HCT116 (cell line): ENCODE measurements around the gene ABCB10. TPM values are rescaled to one million over a fixed set of nuclear protein-coding genes. Genes with fewer than 3 reads are reported as not detected.

Experiments used
- ATAC-seq: fragments of 200-7000 bp; cut with Tn5 transposase; 2 replicates; pipeline ENCODE4 v1.9.1; 2020; ENCODE audit warnings: mild to moderate bottlenecking, moderate library complexity
- BruUV-seq: library from RNA; stranded (reverse); fragments of 400-500 nt; replicated peaks from 2 replicates; lab custom pipeline; 2021; lab: Mats Ljungman, UMichigan
- CTCF ChIA-PET: fragments of 300-600 bp; sonication (Branson Sonifier 250); formaldehyde crosslinking; loops from one replicate; lab custom pipeline; 2021; ENCODE audit warnings: antibody characterized with exemption; lab: Charles Lee
- POLR2A ChIA-PET: fragments of 300-600, 350-600 bp; sonication (Branson Sonifier 250); formaldehyde crosslinking; loops from one replicate; lab custom pipeline; 2021; ENCODE audit warnings: antibody characterized with exemption; lab: Charles Lee
- RAD21 ChIA-PET, 2 experiments: fragments of 300-600 bp; sonication (Branson Sonifier 250); formaldehyde crosslinking; loops; one replicate each; lab custom pipeline; 2023; ENCODE audit warnings: low total read pairs in 2 of 2; ENCODE audit not compliant: uncharacterized antibody in 2 of 2, unreplicated experiment in 2 of 2, low non-redundant PET in 1 of 2; lab: Charles Lee
- DNase-seq: peaks from one replicate; pipeline ENCODE4 v3.0.0-alpha.2; 2010; ENCODE audit warnings: low read depth, low spot score
- H2AFZ ChIP-seq: fragments of 200-600 bp; shearing (Covaris generic), sonication (generic); 2 replicates; pipeline ENCODE4 v1.6.1; 2017; ENCODE audit warnings: low read depth, mixed run types, mixed read lengths, antibody characterized with exemption, low read length; ENCODE audit not compliant: poor library complexity, severe bottlenecking
- H3K27ac ChIP-seq: 2 replicates; pipeline ENCODE4 v1.5.1; 2012; ENCODE audit warnings: low read depth, low read length
- H3K27me3 ChIP-seq: fragments of 200-600 bp; sonication (generic); 2 replicates; pipeline ENCODE4 v1.6.1; 2016; ENCODE audit warnings: mixed run types, low read length, mixed read lengths; ENCODE audit not compliant: insufficient read depth
- H3K36me3 ChIP-seq, 2 experiments: fragments of 200-500 bp in 1 of 2; fragments of 200-600 bp in 1 of 2; sonication (Bioruptor generic) in 1 of 2; sonication (generic) in 1 of 2; 2 replicates each; pipeline versions ENCODE4 v1.5.1 to v1.6.1; 2014 to 2016; ENCODE audit warnings: low read length in 2 of 2, inconsistent platforms in 1 of 2, mixed read lengths in 1 of 2, mixed run types in 1 of 2; ENCODE audit not compliant: insufficient read depth in 2 of 2, control insufficient read depth in 1 of 2
- H3K4me1 ChIP-seq, 2 experiments: fragments of 200-600 bp in 1 of 2; sonication (generic) in 1 of 2; 2 replicates each; pipeline versions ENCODE4 v1.5.1 to v1.6.1; 2012 to 2017; ENCODE audit warnings: low read length in 2 of 2, inconsistent platforms in 1 of 2, mild to moderate bottlenecking in 1 of 2, mixed read lengths in 1 of 2, mixed run types in 1 of 2, moderate library complexity in 1 of 2; ENCODE audit not compliant: insufficient read depth in 2 of 2, control insufficient read depth in 1 of 2
- H3K4me2 ChIP-seq: fragments of 200-600 bp; sonication (generic); 2 replicates; pipeline ENCODE4 v1.6.1; 2017; ENCODE audit warnings: mixed run types, low read length, mixed read lengths
- H3K4me3 ChIP-seq, 2 experiments: fragments of 200-600 bp in 1 of 2; sonication (generic) in 1 of 2; replicated peaks in 1 of 2; 2 replicates each; pipeline ENCODE4 v1.5.1; 2011 to 2016; ENCODE audit warnings: low read length in 2 of 2, control low read depth in 1 of 2, low read depth in 1 of 2, mild to moderate bottlenecking in 1 of 2, mixed read lengths in 1 of 2, mixed run types in 1 of 2
- H3K79me2 ChIP-seq: fragments of 200-600 bp; sonication (generic); 2 replicates; pipeline ENCODE4 v1.6.1; 2017; ENCODE audit warnings: mild to moderate bottlenecking, mixed run types, low read length, moderate library complexity, mixed read lengths; ENCODE audit not compliant: insufficient read depth
- H3K9ac ChIP-seq: fragments of 200-600 bp; sonication (generic); 2 replicates; pipeline ENCODE4 v1.6.1; 2016; ENCODE audit warnings: low read length, mixed read lengths
- H3K9me2 ChIP-seq: fragments of 200-600 bp; sonication (generic), shearing (Covaris generic); 2 replicates; pipeline ENCODE4 v1.6.1; 2017; ENCODE audit warnings: mixed run types, mild to moderate bottlenecking, moderate library complexity; ENCODE audit not compliant: insufficient read depth
- H3K9me3 ChIP-seq, 2 experiments: fragments of 200-500 bp in 1 of 2; fragments of 200-600 bp in 1 of 2; sonication (Bioruptor generic) in 1 of 2; sonication (generic) in 1 of 2; 2 replicates each; pipeline ENCODE4 v1.6.1; 2014 to 2017; ENCODE audit warnings: low read length in 2 of 2, mixed read lengths in 2 of 2, inconsistent platforms in 1 of 2, low read depth in 1 of 2, mild to moderate bottlenecking in 1 of 2, mixed run types in 1 of 2, moderate library complexity in 1 of 2; ENCODE audit not compliant: control insufficient read depth in 1 of 2, insufficient read depth in 1 of 2
- H4K20me1 ChIP-seq: fragments of 200-600 bp; sonication (generic), shearing (Covaris generic); 2 replicates; pipeline ENCODE4 v1.6.1; 2017; ENCODE audit warnings: mixed run types, mild to moderate bottlenecking, moderate library complexity; ENCODE audit not compliant: insufficient read depth
- CEBPB ChIP-seq: IDR thresholded peaks from 2 replicates; pipeline ENCODE4 v1.6.1; 2012; ENCODE audit warnings: low read depth
- ELF1 ChIP-seq: IDR thresholded peaks from 2 replicates; pipeline ENCODE4 v1.6.1; 2012; ENCODE audit warnings: low read depth, borderline replicate concordance
- EZH2 ChIP-seq: fragments of 200-600 bp; sonication (generic); IDR thresholded peaks from 2 replicates; pipeline ENCODE4 v1.6.1; 2017; ENCODE audit warnings: antibody characterized with exemption, mixed run types
- EZH2phosphoT487 ChIP-seq: fragments of 200-600 bp; IDR thresholded peaks from 2 replicates; pipeline ENCODE4 v1.6.1; 2018; ENCODE audit warnings: antibody characterized with exemption, borderline replicate concordance
- FOSL1 ChIP-seq: IDR thresholded peaks from 2 replicates; pipeline ENCODE4 v1.6.1; 2012; ENCODE audit warnings: low read depth
- SIN3A ChIP-seq: IDR thresholded peaks from 2 replicates; pipeline ENCODE4 v1.6.1; 2012; ENCODE audit warnings: low read depth
- SRF ChIP-seq: IDR thresholded peaks from 2 replicates; pipeline ENCODE4 v1.6.1; 2012; ENCODE audit warnings: low read depth
- TCF7L2 ChIP-seq: IDR thresholded peaks from 2 replicates; pipeline ENCODE4 v1.7.0; 2011; ENCODE audit warnings: borderline replicate concordance, inconsistent platforms; ENCODE audit not compliant: insufficient read depth, insufficient read length; ENCODE audit errors: extremely low read depth
- YY1 ChIP-seq: IDR thresholded peaks from 2 replicates; pipeline ENCODE4 v1.6.1; 2011; ENCODE audit warnings: low read length, low read depth, moderate library complexity, mild to moderate bottlenecking; ENCODE audit not compliant: insufficient replicate concordance; ENCODE audit errors: extremely low read depth
- ZFX ChIP-seq: fragments of 450-650 bp; IDR thresholded peaks from 2 replicates; pipeline ENCODE4 v1.6.1; 2017
- intact Hi-C: fragments of 100-400 bp; cut with micrococcal nuclease; formaldehyde crosslinking; loops from 2 replicates; pipeline ENCODE4 v1.10.0; 2022
- total RNA-seq: library from RNA; stranded (reverse); gene quantifications from one replicate; pipeline ENCODE4 v1.2.1, GENCODE V29; 2021; ENCODE audit not compliant: unreplicated experiment
- TF ChIP-seq, protein P1 (sequence below): IDR thresholded peaks from 2 replicates; pipeline ENCODE4 v1.6.1; 2012; ENCODE audit warnings: low read depth
- TF ChIP-seq, protein P2 (sequence below): IDR thresholded peaks from 2 replicates; pipeline ENCODE4 v1.6.1; 2011; ENCODE audit warnings: mild to moderate bottlenecking, low read length, moderate library complexity; ENCODE audit not compliant: insufficient replicate concordance; ENCODE audit errors: extremely low read depth

Gene ABCB10
- total RNA-seq, 1 experiment from 2014 or later: 20.3 TPM

DNA sequence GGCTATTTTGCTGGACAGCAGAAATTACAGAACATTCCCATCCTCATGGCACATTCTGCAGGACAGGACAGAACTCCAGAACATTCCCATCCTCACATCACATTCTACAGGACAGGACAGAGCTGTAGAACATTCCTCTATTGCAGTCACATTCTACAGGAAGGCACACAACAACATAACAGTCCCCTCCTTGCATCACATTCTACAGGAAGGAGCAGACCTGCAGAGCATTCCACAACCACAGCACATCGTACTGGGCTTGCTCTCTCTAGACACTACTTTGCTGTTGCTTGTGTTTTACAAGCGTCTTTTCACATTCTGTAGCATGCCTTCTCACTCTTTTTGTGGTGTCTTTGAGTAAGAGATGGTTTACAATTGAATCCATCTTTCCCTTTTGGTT is 26.8 kb upstream of the ABCB10 start:
- ChIA-PET CTCF (no interaction called here), POLR2A (no interaction called here), RAD21 (no interaction called here)
- Histone ChIP-seq H3K9me2 (no peaks in the 10 kb centered on the region), H3K27me3 (no peaks in the 10 kb centered on the region), H3K27ac (no peak overlapping the region), H3K79me2 (no peaks in the 10 kb centered on the region), H3K9me3 (no peaks in the 10 kb centered on the region), H3K4me3 (no peak overlapping the region), H3K36me3 (no peaks in the 10 kb centered on the region), H3K4me1 (no peaks in the 10 kb centered on the region), H2AFZ (no peak overlapping the region), H3K9ac (no peak overlapping the region), H4K20me1 (no peaks in the 10 kb centered on the region), H3K4me2 (no peak overlapping the region)
- intact Hi-C loops: no loop called here
- no TSS peak for BruUV-seq
- DNase-seq: no peak
- TF ChIP-seq SIN3A (no peak), FOSL1 (no peak), CEBPB (no peak), SRF (no peak), ELF1 (no peak), YY1 (no peak), TCF7L2 (no peak), EZH2phosphoT487 (no peak), EZH2 (no peak), ZFX (no peak)
- TF ChIP-seq, protein P1, sequence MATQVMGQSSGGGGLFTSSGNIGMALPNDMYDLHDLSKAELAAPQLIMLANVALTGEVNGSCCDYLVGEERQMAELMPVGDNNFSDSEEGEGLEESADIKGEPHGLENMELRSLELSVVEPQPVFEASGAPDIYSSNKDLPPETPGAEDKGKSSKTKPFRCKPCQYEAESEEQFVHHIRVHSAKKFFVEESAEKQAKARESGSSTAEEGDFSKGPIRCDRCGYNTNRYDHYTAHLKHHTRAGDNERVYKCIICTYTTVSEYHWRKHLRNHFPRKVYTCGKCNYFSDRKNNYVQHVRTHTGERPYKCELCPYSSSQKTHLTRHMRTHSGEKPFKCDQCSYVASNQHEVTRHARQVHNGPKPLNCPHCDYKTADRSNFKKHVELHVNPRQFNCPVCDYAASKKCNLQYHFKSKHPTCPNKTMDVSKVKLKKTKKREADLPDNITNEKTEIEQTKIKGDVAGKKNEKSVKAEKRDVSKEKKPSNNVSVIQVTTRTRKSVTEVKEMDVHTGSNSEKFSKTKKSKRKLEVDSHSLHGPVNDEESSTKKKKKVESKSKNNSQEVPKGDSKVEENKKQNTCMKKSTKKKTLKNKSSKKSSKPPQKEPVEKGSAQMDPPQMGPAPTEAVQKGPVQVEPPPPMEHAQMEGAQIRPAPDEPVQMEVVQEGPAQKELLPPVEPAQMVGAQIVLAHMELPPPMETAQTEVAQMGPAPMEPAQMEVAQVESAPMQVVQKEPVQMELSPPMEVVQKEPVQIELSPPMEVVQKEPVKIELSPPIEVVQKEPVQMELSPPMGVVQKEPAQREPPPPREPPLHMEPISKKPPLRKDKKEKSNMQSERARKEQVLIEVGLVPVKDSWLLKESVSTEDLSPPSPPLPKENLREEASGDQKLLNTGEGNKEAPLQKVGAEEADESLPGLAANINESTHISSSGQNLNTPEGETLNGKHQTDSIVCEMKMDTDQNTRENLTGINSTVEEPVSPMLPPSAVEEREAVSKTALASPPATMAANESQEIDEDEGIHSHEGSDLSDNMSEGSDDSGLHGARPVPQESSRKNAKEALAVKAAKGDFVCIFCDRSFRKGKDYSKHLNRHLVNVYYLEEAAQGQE: no peak
- TF ChIP-seq, protein P2, sequence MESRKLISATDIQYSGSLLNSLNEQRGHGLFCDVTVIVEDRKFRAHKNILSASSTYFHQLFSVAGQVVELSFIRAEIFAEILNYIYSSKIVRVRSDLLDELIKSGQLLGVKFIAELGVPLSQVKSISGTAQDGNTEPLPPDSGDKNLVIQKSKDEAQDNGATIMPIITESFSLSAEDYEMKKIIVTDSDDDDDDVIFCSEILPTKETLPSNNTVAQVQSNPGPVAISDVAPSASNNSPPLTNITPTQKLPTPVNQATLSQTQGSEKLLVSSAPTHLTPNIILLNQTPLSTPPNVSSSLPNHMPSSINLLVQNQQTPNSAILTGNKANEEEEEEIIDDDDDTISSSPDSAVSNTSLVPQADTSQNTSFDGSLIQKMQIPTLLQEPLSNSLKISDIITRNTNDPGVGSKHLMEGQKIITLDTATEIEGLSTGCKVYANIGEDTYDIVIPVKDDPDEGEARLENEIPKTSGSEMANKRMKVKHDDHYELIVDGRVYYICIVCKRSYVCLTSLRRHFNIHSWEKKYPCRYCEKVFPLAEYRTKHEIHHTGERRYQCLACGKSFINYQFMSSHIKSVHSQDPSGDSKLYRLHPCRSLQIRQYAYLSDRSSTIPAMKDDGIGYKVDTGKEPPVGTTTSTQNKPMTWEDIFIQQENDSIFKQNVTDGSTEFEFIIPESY: no peak
- TF ChIP-seq, all 23 proteins: peak for 0
- no peak for ATAC-seq
